ENCODE results near the gene COQ10A.
A peak's percentile ranks its signal among the peaks of the same experiment; 100 is the strongest.

Gene COQ10A

DNA sequence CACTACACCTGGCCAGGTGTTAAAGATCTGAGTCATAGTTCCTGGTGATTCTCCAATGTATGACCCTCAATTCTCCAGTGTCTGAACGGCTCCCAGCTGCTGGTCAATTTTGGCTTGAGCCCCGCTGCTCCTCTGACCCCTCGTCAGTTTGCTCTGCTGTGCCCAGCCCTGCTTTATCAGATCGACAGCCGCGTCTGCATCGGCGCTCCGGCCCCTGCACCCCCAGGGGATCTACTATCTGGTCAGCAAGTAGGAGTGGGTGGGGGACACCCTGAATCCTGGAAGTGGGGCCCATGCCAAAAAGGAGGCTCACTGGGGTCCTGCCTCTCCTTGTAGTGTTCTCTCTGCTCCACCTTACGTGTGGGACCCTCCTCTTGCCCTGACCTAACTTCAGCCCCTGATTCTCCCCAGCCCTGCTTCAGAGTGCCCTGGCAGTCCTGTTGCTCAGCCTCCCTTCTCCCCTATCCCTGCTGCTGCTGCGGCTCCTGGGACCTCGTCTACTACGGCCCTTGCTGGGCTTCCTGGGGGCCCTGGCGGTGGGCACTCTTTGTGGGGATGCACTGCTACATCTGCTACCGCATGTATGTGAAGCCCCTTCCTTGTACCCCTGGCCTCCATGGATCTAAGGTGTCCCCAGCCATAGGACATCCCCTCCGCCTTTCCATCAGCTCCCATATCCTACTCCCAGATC lies 31.9 kb upstream of the COQ10A start:
- Histone ChIP-seq H3K4me1 (ENCODE audit: insufficient read depth, poor library complexity, severe bottlenecking) (no peaks in the 10 kb centered on the region), H3K9me3 (ENCODE audit: severe bottlenecking) (no peaks in the 10 kb centered on the region), H3K27me3 (ENCODE audit: insufficient read depth, poor library complexity, severe bottlenecking) (no peaks in the 10 kb centered on the region), H3K36me3 (ENCODE audit: low read depth) (peaks cover 9% of the 10 kb centered on the region; the same call in 1 of the 2 replicates), H3K4me3 (ENCODE audit: severe bottlenecking) (no peak overlapping the region), H3K27ac (ENCODE audit: poor library complexity, severe bottlenecking) (no peak overlapping the region)
- TF ChIP-seq, protein P1, sequence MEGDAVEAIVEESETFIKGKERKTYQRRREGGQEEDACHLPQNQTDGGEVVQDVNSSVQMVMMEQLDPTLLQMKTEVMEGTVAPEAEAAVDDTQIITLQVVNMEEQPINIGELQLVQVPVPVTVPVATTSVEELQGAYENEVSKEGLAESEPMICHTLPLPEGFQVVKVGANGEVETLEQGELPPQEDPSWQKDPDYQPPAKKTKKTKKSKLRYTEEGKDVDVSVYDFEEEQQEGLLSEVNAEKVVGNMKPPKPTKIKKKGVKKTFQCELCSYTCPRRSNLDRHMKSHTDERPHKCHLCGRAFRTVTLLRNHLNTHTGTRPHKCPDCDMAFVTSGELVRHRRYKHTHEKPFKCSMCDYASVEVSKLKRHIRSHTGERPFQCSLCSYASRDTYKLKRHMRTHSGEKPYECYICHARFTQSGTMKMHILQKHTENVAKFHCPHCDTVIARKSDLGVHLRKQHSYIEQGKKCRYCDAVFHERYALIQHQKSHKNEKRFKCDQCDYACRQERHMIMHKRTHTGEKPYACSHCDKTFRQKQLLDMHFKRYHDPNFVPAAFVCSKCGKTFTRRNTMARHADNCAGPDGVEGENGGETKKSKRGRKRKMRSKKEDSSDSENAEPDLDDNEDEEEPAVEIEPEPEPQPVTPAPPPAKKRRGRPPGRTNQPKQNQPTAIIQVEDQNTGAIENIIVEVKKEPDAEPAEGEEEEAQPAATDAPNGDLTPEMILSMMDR (IDR thresholded peaks at IDR 0.05; ENCODE audit: poor library complexity, severe bottlenecking) = no peak
- DNase-seq (ENCODE audit: low spot score) = no peak
- ATAC-seq (ENCODE audit: low read depth) = 0 out of 3 replicates have a peak, but pooled peaks have one; percentile 13

DNA sequence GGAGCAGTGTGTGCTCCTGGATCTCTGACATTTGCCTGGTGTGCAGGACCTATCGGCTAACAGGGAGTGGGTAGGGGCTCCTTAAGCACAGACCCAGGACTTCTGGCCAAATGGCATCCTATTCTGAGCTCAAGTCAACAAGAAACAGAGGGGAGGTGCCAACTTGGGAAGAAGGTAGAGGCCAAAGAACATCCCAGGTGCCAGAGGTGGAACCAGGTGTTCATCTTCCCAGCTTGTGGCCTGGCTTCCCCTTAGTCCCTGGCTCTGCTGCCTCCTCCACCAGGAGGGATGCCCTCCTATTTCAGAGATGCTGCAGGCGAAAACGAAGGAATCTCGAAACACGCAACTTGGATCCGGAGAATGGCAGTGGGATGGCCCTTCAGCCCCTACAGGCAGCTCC lies 30.7 kb upstream of the COQ10A start:
- Histone ChIP-seq H3K4me3 (ENCODE audit: severe bottlenecking) (no peak overlapping the region), H3K36me3 (ENCODE audit: low read depth) (peaks cover 17% of the 10 kb centered on the region), H3K27me3 (ENCODE audit: insufficient read depth, poor library complexity, severe bottlenecking) (no peaks in the 10 kb centered on the region), H3K9me3 (ENCODE audit: severe bottlenecking) (no peaks in the 10 kb centered on the region), H3K4me1 (ENCODE audit: insufficient read depth, poor library complexity, severe bottlenecking) (no peaks in the 10 kb centered on the region), H3K27ac (ENCODE audit: poor library complexity, severe bottlenecking) (no peak overlapping the region)
- no peak for DNase-seq (ENCODE audit: low spot score)
- no peak for ATAC-seq (ENCODE audit: low read depth)
- TF ChIP-seq, protein P1 (IDR thresholded peaks at IDR 0.05; ENCODE audit: poor library complexity, severe bottlenecking) = no peak

DNA sequence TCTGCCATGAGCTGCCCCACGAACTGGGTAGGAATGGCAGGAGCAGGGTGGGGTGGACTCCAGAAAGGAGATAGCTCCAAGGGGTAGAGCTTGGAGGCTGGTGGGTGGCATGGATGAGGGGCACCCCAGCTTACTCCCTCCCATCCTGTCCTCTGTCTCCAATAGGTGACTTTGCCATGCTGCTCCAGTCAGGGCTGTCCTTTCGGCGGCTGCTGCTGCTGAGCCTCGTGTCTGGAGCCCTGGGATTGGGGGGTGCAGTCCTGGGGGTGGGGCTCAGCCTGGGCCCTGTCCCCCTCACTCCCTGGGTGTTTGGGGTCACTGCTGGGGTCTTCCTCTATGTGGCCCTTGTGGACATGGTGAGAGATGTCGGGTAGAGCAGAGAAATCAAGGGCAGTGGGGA lies 29.8 kb upstream of the COQ10A start:
- H3K27ac ChIP-seq (ENCODE audit: poor library complexity, severe bottlenecking) = no peak overlapping the region
- ATAC-seq (ENCODE audit: low read depth) (no peak), DNase-seq (ENCODE audit: low spot score) (no peak)
- H3K9me3 ChIP-seq (ENCODE audit: severe bottlenecking) = no peaks in the 10 kb centered on the region
- peaks cover 25% of the 10 kb centered on the region for H3K36me3 ChIP-seq (ENCODE audit: low read depth)
- H3K4me1 ChIP-seq (ENCODE audit: insufficient read depth, poor library complexity, severe bottlenecking) = no peaks in the 10 kb centered on the region
- H3K4me3 ChIP-seq (ENCODE audit: severe bottlenecking) = no peak overlapping the region
- no peaks in the 10 kb centered on the region for H3K27me3 ChIP-seq (ENCODE audit: insufficient read depth, poor library complexity, severe bottlenecking)
- TF ChIP-seq, protein P1 (IDR thresholded peaks at IDR 0.05; ENCODE audit: poor library complexity, severe bottlenecking) = no peak

DNA sequence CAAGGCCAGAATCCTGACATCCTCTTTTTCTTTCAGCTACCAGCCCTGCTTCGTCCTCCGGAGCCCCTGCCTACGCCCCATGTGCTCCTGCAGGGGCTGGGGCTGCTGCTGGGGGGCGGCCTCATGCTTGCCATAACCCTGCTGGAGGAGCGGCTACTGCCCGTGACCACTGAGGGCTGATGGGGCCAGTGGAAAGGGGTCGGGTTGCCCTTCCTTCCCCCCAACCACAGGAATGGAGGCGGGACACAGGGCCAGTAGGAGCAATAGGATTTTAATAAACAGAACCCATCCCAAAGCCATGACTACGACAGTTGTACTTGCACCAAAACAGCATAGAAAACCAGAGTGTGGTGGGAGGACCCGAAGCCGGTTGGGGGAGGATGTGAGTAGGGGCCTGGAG lies 29.2 kb upstream of the COQ10A start:
- ATAC-seq (ENCODE audit: low read depth) = no peak
- TF ChIP-seq, protein P1 (IDR thresholded peaks at IDR 0.05; ENCODE audit: poor library complexity, severe bottlenecking) = no peak

More for the DNA sequence above, 29.2 kb upstream of the COQ10A start:
- H3K27me3 ChIP-seq (ENCODE audit: insufficient read depth, poor library complexity, severe bottlenecking) = no peaks in the 10 kb centered on the region
- peaks cover 30% of the 10 kb centered on the region for H3K36me3 ChIP-seq (ENCODE audit: low read depth)
- no peak for DNase-seq (ENCODE audit: low spot score)
- H3K4me1 ChIP-seq (ENCODE audit: insufficient read depth, poor library complexity, severe bottlenecking) = no peaks in the 10 kb centered on the region
- no peaks in the 10 kb centered on the region for H3K9me3 ChIP-seq (ENCODE audit: severe bottlenecking)
- H3K4me3 ChIP-seq (ENCODE audit: severe bottlenecking) = no peak overlapping the region
- no peak overlapping the region for H3K27ac ChIP-seq (ENCODE audit: poor library complexity, severe bottlenecking)

Measured in RWPE2 (cell line).